Measurements from ENCODE around the gene LRIG1. TPM values are rescaled to one million over a fixed set of nuclear protein-coding genes. Genes with fewer than 3 reads are reported as not detected.

LRIG1 gene
- total RNA-seq, 1 experiment from 2014 or later = 2.2 TPM

- Histone ChIP-seq H3K27ac (ENCODE audit: low read length) (no peak overlapping the region), H3K9me3 (ENCODE audit: low read length) (no peaks in the 10 kb centered on the region), H3K4me3 (ENCODE audit: low read length) (no peak overlapping the region), H3F3A (ENCODE audit: low read length, unreplicated experiment) (no peaks in the 10 kb centered on the region), H3K4me2 (ENCODE audit: low read length) (no peak overlapping the region), H4K20me1 (ENCODE audit: low read length) (no peaks in the 10 kb centered on the region), H3K9ac (ENCODE audit: low read length) (no peak overlapping the region), H3K36me3 (ENCODE audit: low read depth, low read length) (no peaks in the 10 kb centered on the region), H2AFZ (ENCODE audit: low read length) (no peak overlapping the region), H3K27me3 (ENCODE audit: low read length) (no peaks in the 10 kb centered on the region), H3K79me2 (ENCODE audit: low read length) (no peaks in the 10 kb centered on the region), H3K9me2 (replicated peaks; ENCODE audit: low read length) (no peaks in the 10 kb centered on the region), H3K4me1 (ENCODE audit: insufficient read depth, low read length) (peaks cover 2% of the 10 kb centered on the region; the same call in 1 of the 2 replicates)
- BruUV-seq (replicated peaks) = no TSS peak
- POLR2A ChIA-PET (ENCODE audit: unreplicated experiment) = no interaction called here
- intact Hi-C loops (cut with micrococcal nuclease) = no loop called here
- ATAC-seq = no peak
- CTCF ChIA-PET = no interaction called here
- no peak for DNase-seq
- TF ChIP-seq EZH2 (IDR thresholded peaks at IDR 0.05; ENCODE audit: low read length, unreplicated experiment) (no peak), CTCF (conservative IDR thresholded peaks at IDR 0.05; ENCODE audit: low read depth, low read length) (no peak)
Observed at GRCh38 chr3:66478960-66479359, 21.9 kb downstream of the LRIG1 start.

- no peak overlapping the region for H3K9ac ChIP-seq (ENCODE audit: low read length)
- ATAC-seq = no peak
- no peaks in the 10 kb centered on the region for H4K20me1 ChIP-seq (ENCODE audit: low read length)
- POLR2A ChIA-PET (ENCODE audit: unreplicated experiment) = no interaction called here
- H3K4me1 ChIP-seq (ENCODE audit: insufficient read depth, low read length) = peaks cover 11% of the 10 kb centered on the region
- H3K27ac ChIP-seq (ENCODE audit: low read length) = no peak overlapping the region
- CTCF ChIA-PET = no interaction called here
- no peak overlapping the region for H3K4me3 ChIP-seq (ENCODE audit: low read length)
- no peaks in the 10 kb centered on the region for H3F3A ChIP-seq (ENCODE audit: low read length, unreplicated experiment)
- intact Hi-C loops (cut with micrococcal nuclease) = no loop called here
- no peak overlapping the region for H3K4me2 ChIP-seq (ENCODE audit: low read length)
- no TSS peak for BruUV-seq (replicated peaks)
- no peaks in the 10 kb centered on the region for H3K9me3 ChIP-seq (ENCODE audit: low read length)
- H2AFZ ChIP-seq (ENCODE audit: low read length) = no peak overlapping the region
- DNase-seq = no peak
- H3K36me3 ChIP-seq (ENCODE audit: low read depth, low read length) = no peaks in the 10 kb centered on the region
- no peaks in the 10 kb centered on the region for H3K9me2 ChIP-seq (replicated peaks; ENCODE audit: low read length)
- H3K79me2 ChIP-seq (ENCODE audit: low read length) = no peaks in the 10 kb centered on the region
- TF ChIP-seq CTCF (conservative IDR thresholded peaks at IDR 0.05; ENCODE audit: low read depth, low read length) = no peak
- no peak for TF ChIP-seq EZH2 (IDR thresholded peaks at IDR 0.05; ENCODE audit: low read length, unreplicated experiment)
- TF ChIP-seq EZH2phosphoT487 (IDR thresholded peaks at IDR 0.05; ENCODE audit: borderline replicate concordance, low read length) = no peak
- H3K27me3 ChIP-seq (ENCODE audit: low read length) = no peaks in the 10 kb centered on the region
Observed at GRCh38 chr3:66477856-66478255, 23.0 kb downstream of the LRIG1 start.

GRCh38 chr3:66476852-66477381 is 23.9 kb downstream of the LRIG1 start:
- no peak for DNase-seq
- H3F3A ChIP-seq (ENCODE audit: low read length, unreplicated experiment) = no peaks in the 10 kb centered on the region
- no peak overlapping the region for H3K27ac ChIP-seq (ENCODE audit: low read length)
- H3K79me2 ChIP-seq (ENCODE audit: low read length) = no peaks in the 10 kb centered on the region
- CTCF ChIA-PET = no interaction called here
- POLR2A ChIA-PET (ENCODE audit: unreplicated experiment) = no interaction called here
- intact Hi-C loops (cut with micrococcal nuclease) = no loop called here
- no peaks in the 10 kb centered on the region for H3K9me2 ChIP-seq (replicated peaks; ENCODE audit: low read length)
- no peak overlapping the region for H2AFZ ChIP-seq (ENCODE audit: low read length)
- H3K4me3 ChIP-seq (ENCODE audit: low read length) = no peak overlapping the region
- no peaks in the 10 kb centered on the region for H3K36me3 ChIP-seq (ENCODE audit: low read depth, low read length)
- peaks cover 17% of the 10 kb centered on the region for H3K4me1 ChIP-seq (ENCODE audit: insufficient read depth, low read length)
- H3K9ac ChIP-seq (ENCODE audit: low read length) = no peak overlapping the region
- BruUV-seq (replicated peaks) = no TSS peak
- no peak for TF ChIP-seq CTCF (conservative IDR thresholded peaks at IDR 0.05; ENCODE audit: low read depth, low read length)
- no peak for TF ChIP-seq EZH2phosphoT487 (IDR thresholded peaks at IDR 0.05; ENCODE audit: borderline replicate concordance, low read length)
- TF ChIP-seq EZH2 (IDR thresholded peaks at IDR 0.05; ENCODE audit: low read length, unreplicated experiment) = no peak
- no peaks in the 10 kb centered on the region for H3K9me3 ChIP-seq (ENCODE audit: low read length)
- no peaks in the 10 kb centered on the region for H4K20me1 ChIP-seq (ENCODE audit: low read length)
- H3K4me2 ChIP-seq (ENCODE audit: low read length) = no peak overlapping the region
- no peaks in the 10 kb centered on the region for H3K27me3 ChIP-seq (ENCODE audit: low read length)
- no peak for ATAC-seq

Measured in PC-3 (cell line).